Activated gamma-delta T cell treated with anti-CD3 and anti-CD28 coated beads, Interleukin-2, amount 50 U/mL, for 16 hours (primary cell): ENCODE measurements around the gene ME3.

Experiments
- DNase-seq: peaks from one replicate; pipeline ENCODE4 v3.0.0-alpha.2; 2020; ENCODE audit warnings: low read depth

ME3 gene

GRCh38 chr11:86672007-86672621, at the start of gene ME3:
Gene ME3 (minus strand): TSS chr11:86672616.
- DNase-seq = no peak

- no peak for DNase-seq
Measured at GRCh38 chr11:86722006-86722405, 49.6 kb upstream of the ME3 start.

DNA sequence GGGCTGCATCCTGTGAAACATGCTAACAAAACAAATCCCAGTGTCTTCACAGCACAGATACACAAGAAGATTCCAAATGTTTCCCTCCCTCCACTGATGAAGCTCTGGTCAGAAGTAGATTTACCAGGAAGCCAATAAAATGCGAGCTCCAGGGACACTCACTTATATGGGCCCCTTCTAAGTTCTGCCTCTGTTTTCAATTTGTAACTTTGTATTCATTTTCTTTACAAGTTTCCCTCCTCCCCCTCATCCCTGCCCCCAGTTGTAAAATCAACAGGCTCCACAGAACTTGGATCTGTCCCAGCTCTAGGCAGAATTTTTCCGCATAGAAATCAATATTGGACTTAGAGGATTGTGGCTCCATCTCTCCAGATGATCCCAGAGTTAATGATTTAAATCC, 48.1 kb upstream of the ME3 start:
- DNase-seq = no peak

DNA sequence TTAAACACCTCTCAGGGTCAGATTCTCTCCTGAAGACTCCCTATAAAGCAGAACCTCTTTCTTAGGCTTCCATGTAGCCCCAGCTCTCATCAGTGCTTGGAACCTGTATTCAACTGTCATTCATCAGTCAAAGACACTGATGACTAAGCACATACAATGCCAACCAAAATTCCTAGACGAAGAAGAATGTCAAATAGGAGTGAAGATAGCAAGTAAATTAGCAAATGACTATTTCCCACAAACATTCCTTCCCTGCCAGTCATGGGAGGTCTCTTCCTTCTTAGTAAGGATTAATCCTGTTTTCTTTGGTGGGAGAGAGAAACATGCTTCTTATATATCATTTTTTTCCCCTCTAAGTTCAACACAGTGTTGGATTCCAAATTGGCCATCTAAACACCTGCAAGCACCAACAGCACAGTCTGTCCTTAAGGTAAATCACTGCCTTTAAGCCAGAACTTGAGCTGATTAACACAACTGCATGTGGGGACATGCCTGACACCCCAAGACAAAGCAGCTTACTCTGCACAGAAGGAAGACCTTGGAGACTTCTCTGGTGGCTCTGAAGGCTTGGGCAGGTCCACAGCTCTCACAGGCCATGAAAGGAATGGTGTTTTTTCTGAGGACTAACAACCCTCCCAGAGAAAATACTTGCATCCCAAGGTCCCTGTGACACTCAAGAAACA, 47.5 kb upstream of the ME3 start:
- DNase-seq = no peak

DNA sequence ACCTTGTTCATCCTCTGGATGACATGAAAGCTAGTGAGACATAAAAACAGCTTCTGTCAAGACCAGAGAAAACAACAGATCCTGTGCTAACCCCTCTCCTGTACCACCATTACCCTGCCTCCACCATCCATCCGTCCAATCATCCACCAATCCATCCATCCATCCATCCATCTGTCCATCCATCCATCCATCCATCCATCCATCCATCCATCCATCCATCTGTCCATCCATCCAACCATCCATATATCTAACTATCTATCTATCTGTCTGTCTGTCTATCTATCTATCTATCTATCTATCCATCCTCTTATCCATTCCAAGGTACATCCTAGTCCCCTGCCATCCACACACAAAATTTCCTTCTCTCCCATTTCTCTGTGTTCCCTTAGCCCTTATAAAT, 46.6 kb upstream of the ME3 start:
- no peak for DNase-seq

DNA sequence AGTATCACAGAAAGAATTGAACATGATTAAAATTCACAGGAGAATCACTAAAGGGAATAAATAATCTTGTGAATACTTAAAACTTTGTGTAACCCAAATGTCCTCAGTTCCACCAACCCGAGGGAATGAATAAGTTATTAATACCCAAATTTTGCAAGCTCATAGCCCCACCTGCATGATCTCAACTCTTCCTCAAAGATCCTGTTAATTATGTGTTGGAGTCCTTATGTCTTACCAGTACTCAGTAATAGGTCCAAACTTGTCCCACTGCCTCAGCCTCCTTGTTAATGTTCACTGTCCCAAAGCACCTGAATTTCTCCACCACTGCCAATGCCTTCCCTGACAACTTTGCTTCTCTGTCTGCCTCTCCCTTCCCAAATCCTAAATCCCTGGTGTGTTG, 46.1 kb upstream of the ME3 start:
- DNase-seq = no peak

GRCh38 chr11:86717817-86718501, 45.5 kb upstream of the ME3 start:
- no peak for DNase-seq

DNA sequence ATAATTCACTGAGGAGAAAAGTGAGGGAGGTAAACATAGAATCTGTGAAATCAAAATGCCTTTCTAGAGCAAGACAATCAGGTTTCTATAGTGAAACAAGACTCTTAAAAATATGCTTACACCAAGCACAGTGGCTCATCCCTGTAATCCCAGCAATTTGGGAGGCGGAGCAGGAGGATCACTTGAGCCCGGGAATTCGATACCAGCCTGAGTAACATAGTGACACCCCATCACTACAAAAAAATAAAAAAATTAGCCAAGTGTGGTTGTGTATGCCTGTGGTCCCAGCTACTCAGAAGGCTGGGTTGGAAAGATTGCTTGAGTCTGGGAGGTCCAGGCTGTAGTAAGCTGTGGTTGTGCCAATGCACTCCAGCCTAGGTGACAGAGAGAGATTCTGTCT, 43.2 kb upstream of the ME3 start:
- no peak for DNase-seq

GRCh38 chr11:86713552-86713951, 41.1 kb upstream of the ME3 start:
- no peak for DNase-seq

DNA sequence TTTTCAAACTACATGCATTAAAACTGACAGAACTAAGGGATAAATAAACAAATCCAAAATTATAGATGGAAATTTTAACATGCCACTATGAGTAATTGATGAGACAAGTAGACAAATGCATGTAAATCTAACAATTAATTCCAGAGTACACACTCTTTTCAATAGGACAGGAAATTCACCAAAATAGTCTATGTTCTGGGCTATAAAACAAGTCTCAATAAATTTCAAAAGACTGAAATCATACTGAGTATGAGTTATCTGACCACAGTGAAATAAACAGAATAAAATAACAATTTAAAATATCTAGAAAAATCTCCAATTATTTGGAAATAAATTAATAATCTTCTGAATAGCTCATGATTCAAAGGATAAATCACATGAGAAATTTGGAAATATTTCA, 38.5 kb upstream of the ME3 start:
- no peak for DNase-seq

GRCh38 chr11:86708669-86709068, 36.3 kb upstream of the ME3 start:
- no peak for DNase-seq

DNA sequence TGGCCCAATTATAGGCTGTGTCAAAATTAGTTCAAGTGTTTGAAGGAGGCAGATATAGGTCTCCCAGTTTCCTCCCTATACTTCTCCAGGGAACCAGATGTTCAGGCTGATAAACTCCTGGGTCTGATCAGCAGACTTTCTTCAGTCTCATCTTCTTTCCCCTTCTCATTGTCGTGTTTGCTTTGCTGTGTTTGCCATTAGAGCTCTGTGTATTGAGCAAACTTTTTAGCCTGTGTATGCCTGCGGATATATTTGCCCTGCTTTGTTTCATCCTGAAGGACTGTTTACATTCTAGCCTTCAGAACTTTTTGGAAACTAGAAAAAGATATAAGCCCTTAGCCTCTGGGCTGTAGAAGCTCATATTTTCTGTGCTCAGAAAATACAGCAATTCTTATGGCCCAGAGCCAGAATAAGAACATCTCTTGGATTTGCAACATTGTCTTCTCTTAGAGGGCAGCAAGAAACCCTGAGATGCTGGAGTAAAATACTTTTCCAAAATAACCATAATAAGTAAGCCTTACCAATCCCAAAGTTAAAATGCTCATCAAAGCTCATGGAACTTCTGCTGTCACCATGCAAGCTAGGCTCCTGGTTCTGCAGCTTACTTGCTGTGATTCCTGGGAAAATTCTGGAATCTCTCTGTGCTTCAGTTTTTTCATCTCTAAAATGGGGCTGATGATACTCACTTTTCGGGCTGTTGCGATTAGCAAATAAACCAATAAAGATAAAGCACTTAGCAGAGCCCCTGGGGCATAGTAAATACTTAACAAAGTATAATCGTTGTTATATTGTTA, 34.1 kb upstream of the ME3 start:
- DNase-seq = no peak

DNA sequence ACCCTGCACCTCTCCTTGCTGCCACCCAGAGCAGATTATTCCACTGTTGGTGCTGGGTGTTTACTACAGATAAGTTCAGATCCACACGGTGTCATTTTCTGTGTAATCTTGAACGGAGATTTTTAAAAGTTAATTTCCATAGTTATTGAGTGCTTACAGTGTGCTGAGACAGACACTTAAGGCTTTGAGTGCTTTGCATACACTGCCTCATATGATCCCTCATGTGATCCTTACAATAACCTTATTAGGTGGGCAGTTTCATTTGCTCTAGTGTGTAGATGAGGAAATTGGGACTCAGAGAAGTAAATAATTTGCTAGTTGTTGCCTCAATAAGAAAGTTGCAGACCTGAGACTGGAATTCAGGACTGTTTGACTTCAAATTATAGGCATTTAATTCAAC, 32.3 kb upstream of the ME3 start:
- no peak for DNase-seq

DNA sequence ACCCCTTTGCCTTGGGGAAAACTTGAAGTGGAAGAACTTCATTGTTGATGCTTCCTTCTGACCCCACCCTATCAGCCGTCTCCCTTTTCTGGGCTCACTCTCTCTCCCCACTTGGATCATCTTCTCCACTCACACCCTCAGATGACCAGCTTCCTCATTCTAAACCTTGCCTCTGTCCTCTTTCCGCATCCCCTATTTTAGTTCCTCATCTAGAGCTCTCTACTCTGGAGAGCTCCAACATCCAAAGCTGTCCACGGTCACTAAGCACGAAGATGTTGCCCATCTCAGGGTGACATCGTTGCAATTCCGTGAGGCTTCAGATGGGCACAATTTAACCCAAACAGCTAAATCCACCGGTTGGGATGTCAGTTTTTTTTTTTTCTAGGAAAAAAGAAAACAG, 31.6 kb upstream of the ME3 start:
- no peak for DNase-seq

GRCh38 chr11:86702220-86702983, 30.0 kb upstream of the ME3 start:
- DNase-seq = no peak

GRCh38 chr11:86699040-86699791, 26.8 kb upstream of the ME3 start:
- DNase-seq = no peak

GRCh38 chr11:86698639-86699038, 26.2 kb upstream of the ME3 start:
- no peak for DNase-seq

GRCh38 chr11:86696451-86696850, 24.0 kb upstream of the ME3 start:
- no peak for DNase-seq

- DNase-seq = no peak
Measured at GRCh38 chr11:86696004-86696403, 23.6 kb upstream of the ME3 start.

DNA sequence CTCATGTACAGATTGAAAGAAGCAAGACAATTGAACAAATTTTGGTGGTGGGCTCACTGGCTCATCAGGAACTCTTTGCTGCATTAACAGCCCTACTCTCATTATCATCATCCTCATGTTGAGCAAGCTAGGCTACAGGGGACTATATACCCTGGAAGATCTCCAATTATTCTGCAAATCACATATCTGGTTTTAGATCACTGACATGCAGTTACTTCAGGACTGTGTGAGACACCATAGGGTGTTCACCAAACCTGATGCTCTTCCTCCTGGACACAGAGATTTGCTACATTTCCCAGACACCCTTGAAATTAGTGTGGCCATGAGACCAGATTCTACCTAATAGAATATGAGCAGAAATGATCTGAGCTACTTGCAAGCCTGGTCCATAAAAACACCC, 23.0 kb upstream of the ME3 start:
- DNase-seq = no peak

DNA sequence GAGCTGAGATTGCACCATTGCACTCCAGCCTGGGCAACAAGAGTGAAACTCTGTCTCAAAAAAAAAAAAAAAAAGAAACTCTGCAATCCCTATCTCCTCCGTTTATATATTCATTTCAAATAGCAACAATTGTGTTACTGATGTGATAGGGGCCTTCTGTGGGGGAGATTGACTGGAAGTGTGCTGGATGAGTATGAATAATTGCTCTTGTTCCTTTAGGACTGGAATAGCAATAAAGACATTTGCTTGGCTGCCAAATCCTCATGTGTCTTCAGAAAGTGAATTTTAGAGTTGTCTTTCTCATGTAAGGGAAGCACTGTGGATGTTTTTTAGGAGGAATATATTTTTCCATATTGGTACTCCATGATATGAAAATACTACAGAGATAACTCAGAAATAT, 21.1 kb upstream of the ME3 start:
- no peak for DNase-seq
